ENCODE measurements around the gene CXorf66.

- TF ChIP-seq CTCF (conservative IDR thresholded peaks at IDR 0.05 in 1 of 2, IDR thresholded peaks at IDR 0.05 in 1 of 2; ENCODE audit: extremely low read depth in 1 of 2, insufficient read depth in 1 of 2, low read depth in 1 of 2, low read length in 2 of 2): peak; percentile 2 to 17
- no peak for TF ChIP-seq EZH2 (IDR thresholded peaks at IDR 0.05; ENCODE audit: borderline replicate concordance, low read length)
These were observed 29.1 kb downstream of the CXorf66 start for GRCh38 chrX:139936259-139936658.

All from mammary epithelial cell (primary cell).